ENCODE measurements around the gene RAB3B. TPM values are rescaled to one million over a fixed set of nuclear protein-coding genes. Genes with fewer than 3 reads are reported as not detected.

RAB3B gene
- 3.7 TPM for total RNA-seq

GRCh38 chr1:51990478-51990965 lies at the start of gene RAB3B:
Gene RAB3B, minus strand, starts transcription at chr1:51990700. Its CDS starts 13,583 bp downstream, at chr1:51977117.

GRCh38 chr1:52033190-52034049 lies 42.9 kb upstream of the RAB3B start, which contains the start of gene KTI12:
Gene KTI12, minus strand, starts transcription at chr1:52033810. Its CDS starts 49 bp downstream, at chr1:52033761.

GRCh38 chr1:51878616-51879336 lies 111.7 kb downstream of the RAB3B start, which contains the start of gene NRDC:
Gene NRDC, minus strand, starts transcription at chr1:51878727. Its CDS starts 112 bp downstream, at chr1:51878615.

Small RNAs within 50 kb of the gene (small RNA-seq; reads per million reads assigned to genes)
- gene RN7SL290P (ENCODE audit: low replicate concordance) (not detected), gene RNA5SP48 (ENCODE audit: low replicate concordance) (not detected)

Other genes with a start within 250 kb of the RAB3B start
- 74.9 TPM for gene NRDC, start 112.0 kb downstream of the RAB3B start, total RNA-seq
- gene KTI12, start 43.1 kb upstream of the RAB3B start, total RNA-seq: 8.9 TPM
- gene TXNDC12, start 64.5 kb upstream of the RAB3B start, total RNA-seq: 21.4 TPM
- gene BTF3L4, start 65.6 kb upstream of the RAB3B start, total RNA-seq: 32.8 TPM
- gene ZFYVE9, start 151.4 kb upstream of the RAB3B start, total RNA-seq: 42.1 TPM

All from metanephros (tissue), 2 donors.